Activated CD8-positive, alpha-beta memory T cell treated with anti-CD3 and anti-CD28 coated beads, Interleukin-2, amount 50 U/mL, for 48 hours (primary cell): ENCODE measurements around the gene GYPA.
"Not testable (repeated sequence)": the region's sequence is repeated elsewhere in the genome, so short reads cannot be mapped to it uniquely, and the experiment has no call there.

Experiments
- DNase-seq: peaks from one replicate; pipeline ENCODE4 v3.0.0-alpha.2; 2020

The GYPA gene

DNA sequence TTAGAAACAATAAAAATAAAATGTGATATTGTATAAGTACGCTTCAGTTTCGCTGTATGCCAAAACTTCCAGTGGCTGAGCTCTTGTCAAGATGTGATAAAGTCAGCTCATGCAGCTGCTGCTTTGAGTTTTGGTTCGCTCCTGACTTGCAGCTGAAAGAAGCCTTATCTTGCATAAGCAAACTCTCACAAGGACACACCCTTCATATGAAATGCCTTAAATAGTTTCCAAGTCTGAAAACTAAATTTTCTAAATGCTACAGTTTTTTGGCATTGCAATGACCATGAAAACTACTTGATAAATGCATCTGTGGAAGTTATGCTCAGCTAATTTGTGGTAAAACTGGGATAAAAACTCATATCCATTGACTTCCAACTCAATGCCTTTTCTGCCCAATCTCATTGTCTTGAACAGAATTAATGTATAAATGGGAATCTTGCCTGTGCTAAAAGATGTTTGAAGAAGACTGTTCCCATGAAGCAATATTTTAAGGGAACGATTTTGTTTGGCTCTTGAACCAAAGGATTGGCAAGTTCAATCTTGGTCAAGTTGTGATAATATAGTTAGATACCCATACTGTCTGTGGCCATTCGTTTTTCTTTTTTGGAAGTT lies 11.7 kb downstream of the GYPA start:
- not testable (repeated sequence) for DNase-seq

DNA sequence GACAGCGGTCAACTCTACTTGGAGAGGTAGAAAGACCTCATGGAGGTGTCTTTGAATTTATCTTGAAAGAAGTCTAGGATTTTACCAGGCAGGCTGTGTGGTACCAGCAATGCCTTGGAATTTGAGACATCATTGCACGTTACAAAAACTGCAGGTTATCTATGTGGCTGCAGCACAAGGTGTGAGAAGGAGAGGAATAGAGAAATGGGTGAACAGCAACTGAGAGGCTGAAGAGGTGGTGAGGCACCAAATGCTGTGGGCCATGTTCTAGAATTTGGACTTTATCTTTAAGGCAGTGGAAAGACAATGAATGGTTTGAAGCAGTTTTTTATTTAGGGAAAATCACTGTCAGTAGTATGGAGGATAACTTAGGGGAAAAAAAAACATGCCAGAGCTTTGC lies 15.4 kb downstream of the GYPA start:
- DNase-seq: not testable (repeated sequence)

DNA sequence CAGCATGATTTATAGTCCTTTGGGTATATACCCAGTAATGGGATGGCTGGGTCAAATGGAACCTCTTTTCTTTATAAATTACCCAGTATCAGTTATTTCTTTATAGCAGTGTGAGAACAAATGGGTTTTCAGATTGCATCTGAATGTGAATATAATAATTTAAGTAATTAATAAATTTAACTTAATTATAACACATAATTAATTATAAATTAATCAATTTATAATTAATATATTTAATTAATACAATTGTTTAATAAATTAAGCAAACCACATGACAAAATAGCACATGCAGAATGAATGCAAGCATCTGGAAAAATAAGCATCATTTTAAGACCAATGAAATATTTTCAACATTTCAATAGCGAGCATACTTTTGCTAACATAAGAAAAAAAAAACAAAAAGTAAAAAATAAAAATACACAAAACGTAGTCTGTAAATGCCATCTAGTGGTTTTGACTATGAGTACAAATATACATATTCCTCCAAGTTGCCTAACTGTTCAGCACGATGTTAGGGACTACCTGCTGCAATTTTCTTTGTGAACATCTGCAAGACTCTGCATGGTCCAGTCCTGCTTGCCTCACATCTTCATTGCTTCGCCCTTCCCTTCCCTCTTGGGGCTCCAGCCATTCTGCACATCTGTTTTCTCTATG lies 16.4 kb downstream of the GYPA start:
- not testable (repeated sequence) for DNase-seq

DNA sequence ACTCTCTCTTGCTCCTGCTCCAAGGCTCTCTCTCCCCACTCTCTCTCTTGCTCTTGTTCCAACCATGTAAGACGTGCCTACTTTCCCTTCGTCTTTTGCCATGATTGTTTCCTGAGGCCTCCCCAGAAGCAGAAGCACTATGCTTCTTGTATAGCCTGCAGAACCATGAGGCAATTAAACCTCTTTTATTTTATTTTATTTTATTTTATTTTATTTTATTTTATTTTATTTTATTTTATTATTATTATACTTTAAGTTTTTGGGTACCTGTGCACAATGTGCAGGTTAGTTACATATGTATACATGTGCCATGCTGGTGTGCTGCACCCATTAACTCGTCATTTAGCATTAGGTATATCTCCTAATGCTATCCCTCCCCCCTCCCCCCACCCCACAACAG lies 17.2 kb downstream of the GYPA start:
- not testable (repeated sequence) for DNase-seq

DNA sequence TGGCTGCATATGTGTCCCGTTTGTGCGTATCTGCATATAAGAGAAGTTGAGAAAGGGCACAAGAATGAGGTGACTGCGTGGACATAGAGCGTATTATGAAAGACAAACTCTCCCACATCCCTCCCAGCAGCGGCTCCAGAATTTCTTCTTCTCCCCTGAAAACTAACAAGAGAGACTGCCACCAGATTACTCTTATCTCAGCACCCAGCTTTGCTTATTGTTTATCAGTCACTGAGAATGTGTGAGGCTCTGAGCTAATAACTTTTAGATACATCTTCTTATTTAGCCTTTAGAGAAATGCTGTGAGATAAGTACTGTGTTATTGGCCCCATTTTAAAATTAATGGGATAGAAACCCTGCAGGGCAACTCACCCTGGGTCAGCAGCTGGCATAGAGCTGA lies 20.8 kb downstream of the GYPA start:
- not testable (repeated sequence) for DNase-seq

DNA sequence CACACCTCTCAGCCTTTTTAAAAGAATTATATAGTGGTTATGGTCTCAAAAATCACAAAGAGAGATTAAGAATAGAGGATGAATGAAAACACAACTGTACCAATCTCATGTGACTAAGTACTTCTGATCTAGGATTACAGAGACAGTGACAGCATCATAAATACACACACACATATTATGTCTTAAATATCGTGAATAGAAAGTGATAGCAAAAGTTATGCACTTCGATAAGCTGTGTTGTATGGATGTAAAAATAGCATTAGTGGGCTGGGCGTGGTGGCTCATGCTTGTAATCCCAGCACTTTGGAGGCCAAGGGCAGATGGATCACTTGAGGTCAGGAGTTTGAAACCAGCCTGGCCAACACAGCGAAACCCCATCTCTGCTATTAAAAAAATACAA lies 25.0 kb downstream of the GYPA start:
- no peak for DNase-seq

DNA sequence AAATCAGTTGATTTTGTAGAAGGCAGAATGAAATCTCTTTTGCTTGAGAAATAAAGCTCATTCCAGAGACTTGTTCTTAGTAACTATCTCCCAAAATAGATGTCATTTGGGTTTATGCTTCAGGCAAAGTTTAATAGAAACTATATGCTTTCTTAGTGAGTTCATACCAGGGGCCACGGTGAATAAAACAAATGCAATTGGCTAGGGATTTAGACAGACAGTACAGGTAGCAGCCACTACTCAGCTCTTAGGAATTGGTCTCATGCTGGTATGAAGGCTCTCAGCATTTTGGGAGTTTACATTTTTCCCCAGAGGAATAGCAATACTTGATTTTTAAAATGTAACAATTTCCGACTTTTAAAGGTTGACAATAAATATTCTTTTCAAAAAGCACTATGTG lies 27.0 kb downstream of the GYPA start:
- no peak for DNase-seq

DNA sequence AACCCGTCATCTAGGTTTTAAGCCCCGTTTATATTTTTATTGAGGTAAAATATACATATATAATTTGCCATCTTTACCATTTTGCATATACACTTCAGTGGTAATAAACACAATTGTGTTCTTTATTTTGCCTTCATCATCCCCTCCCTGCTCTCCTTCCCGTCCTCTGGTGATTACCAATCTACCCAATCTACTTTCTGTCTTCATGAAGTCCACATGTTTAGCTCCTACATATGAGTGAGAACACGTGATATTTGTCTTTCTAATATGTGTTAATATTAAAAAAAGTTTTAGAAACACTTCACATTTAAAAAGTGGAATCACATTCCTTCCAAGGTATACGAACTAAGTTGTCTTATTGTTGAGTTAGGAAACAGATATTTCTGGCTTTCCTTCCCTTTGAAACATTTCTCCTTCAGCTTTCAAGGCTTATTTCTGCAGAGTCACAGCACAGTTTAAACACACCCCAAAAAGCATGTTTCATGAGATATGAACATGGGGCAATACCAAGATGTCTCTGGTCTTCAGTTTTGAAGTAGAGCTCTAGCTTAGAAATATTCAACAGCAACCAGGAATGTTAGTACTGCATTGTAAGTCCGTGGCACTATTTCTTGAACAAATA lies 35.9 kb downstream of the GYPA start:
- no peak for DNase-seq

DNA sequence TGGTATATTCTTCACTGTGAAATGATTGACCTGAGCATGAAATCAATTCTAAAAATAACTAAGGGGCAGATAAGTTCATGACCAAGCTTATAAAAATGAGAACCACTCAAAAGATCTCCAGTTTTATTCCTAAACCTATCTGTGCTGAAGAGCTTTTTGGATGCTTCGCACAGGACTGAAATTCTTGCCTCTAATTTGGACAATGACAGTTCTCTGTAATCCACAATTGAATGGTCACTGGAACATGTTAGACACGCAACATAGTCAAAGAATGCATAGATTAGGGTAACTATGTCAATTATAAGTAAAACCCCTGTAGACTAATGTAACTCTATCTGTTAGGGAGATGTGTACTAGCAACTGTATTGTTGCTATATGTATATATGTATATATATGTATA lies 42.7 kb downstream of the GYPA start:
- not testable (repeated sequence) for DNase-seq

DNA sequence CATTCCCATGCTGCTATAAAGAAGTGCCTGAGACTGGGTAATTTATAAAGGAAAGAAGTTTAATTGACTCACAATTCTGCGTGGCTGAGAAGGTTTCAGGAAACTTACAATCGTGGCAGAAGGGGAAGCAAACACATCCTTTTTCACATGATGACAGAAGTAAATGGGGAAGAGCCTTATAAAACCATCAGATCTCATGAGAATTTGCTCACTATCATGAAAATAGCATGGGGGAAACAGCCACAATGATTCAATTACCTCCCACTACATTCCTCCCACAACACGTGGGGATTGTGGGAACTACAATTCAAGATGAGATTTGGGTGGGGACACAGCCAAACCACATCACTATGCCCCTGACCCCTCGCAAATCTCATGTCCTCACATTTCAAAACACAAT lies 46.5 kb downstream of the GYPA start:
- DNase-seq: not testable (repeated sequence)

DNA sequence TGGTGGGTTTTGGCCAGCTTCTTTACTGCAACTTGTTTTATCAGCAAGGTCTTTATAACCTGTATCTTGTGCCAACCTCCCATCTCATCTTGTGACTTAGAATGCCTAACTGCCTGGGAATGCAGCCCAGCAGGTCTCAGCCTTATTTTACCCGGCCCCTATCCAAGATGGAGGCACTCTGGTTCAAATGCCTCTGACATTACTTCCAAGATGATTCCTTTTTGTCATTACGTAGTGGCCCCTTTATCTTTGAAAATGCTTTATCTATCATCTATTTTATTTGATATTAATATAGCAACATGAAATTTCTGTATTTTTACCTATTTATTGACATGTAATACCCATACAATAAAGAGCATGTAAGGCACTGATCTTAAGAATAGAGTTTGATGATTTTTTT lies 49.3 kb downstream of the GYPA start:
- not testable (repeated sequence) for DNase-seq

DNA sequence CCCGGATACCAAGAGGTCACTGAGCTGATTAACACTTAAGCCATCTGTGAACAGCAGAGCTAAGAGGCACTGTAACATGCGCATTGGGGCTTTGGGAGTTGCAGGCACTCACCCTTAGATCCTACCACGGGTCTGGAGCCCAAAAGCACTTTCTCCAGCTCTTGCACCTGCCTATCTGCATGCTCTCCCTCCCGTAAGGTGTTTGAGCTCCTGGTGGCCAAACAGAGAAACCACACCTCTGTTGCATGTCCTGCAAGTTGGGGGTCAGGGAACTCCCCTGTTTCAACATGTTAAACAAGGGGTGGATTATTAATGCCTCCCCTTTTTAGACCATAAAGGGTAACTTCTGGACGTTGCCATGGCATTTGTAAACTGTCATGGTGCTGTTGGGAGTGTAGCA lies 49.8 kb downstream of the GYPA start:
- no peak for DNase-seq

DNA sequence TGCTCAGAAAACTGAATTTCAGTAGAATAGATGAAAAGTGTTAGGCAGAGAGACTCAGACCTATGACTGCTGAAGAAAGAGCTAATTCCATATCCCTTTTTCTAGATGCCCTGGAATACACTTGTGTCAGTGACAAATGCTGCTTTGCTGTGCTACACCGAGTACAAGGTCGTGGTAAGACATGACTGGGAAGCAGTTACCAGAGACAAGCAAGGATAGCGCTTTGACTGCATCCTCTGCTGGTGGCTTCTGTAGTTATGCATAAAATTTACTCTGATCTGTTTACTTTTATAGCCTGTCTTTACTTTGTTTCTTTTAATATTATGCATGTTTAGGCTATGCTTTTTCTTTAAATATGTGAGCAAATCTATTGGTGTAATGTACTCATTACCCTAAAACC lies 58.5 kb downstream of the GYPA start:
- not testable (repeated sequence) for DNase-seq

DNA sequence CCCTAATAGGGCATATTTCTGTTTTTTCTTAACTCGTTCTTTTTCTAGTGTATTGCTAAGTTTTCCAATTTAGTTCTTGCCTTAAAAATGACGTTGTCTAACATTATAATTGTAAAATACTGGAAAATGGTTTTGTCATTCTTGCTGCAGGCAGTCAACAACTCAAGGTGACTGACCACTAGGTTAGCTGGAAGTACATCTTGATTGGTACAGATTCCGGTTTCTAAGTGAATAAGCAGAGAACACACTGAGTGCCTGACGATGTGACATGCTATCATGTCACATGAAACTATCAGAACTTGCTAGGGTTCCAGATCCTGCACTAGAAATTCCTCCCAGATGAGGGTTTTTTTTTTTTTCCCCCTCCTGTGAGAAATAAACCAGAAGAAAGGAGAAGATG lies 60.4 kb downstream of the GYPA start:
- DNase-seq: not testable (repeated sequence)

DNA sequence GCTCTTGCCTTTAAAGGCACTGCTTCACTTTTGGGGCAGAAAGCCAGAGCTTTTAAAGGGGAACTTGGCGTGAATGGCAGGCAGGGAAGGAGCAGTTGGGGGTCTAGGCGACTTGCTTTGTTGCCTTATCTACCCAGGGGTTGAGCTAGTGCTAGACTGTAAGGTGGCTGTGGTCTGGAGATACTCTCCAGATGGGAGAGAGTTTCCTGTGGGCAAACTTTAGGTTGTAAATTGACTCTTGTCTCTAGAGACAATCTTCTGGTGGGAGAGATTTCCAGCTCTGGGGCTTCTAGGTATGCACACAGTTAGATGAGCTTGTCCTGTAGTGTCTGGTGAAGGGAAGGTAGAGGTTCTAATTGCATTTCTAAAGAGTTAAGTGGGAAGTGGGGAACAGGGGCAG lies 61.8 kb downstream of the GYPA start:
- DNase-seq: not testable (repeated sequence)

DNA sequence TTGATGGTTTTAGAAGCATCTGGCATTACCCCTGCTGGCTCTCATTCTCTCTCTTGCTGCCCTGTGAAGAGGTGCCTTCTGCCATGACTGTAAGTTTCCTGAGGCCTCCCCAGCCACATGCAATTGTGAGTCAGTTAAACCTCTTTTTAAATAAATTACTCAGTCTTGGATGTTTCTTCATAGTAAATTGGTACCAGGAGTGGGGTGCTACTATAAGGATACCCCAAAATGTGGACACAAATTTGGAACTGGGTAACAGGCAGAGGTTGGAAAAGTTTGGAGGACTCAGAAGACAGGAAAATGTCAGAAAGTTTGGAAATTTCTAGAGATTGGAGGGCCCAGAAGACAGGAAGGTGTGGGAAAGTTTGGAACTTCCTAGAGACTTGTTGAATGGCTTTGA lies 79.0 kb downstream of the GYPA start:
- DNase-seq: not testable (repeated sequence)

DNA sequence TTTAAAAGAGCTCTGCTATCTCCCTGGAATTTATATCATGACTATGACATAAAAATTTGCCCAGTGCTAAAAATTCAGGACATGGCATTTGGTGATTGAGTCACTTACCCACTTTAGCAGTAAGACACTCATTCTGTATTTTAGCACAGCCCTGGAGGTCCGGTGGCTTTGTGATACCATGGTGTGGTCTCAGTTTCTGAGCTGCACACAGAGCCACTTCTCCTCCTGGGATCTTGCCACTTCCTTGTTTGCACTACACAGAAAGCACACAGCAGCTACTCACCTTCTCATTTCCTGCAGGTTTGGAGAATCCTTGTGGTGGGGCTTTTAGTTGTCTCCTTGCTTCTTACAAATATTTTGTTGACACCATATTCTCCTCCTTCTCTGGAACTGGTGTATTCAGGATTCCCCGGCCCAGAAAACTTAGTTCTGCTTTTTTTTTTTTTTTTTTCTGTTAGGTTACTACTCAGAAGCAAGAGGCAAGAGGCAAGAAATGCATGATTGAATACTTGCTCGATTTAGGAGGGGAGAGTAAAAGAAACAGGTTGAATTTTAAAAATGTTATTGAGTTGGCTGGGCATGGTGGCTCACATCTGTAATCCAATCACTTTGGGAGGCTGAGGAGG lies 80.2 kb downstream of the GYPA start:
- DNase-seq: not testable (repeated sequence)
